GM18499 (cell line): ENCODE results near the gene CAPSL.
A peak's percentile ranks its signal among the peaks of the same experiment; 100 is the strongest.
"Not testable (repeated sequence)": the region's sequence is repeated elsewhere in the genome, so short reads cannot be mapped to it uniquely, and the experiment has no call there.

Source experiments
- ATAC-seq: cut with Tn5 transposase; IDR thresholded peaks from one replicate; pipeline ENCODE4 v1.9.1; 2021; ENCODE audit warnings: moderate number of reproducible peaks; ENCODE audit not compliant: insufficient read depth, unreplicated experiment

CAPSL gene

GRCh38 chr5:35908814-35909213 lies 29.6 kb downstream of the CAPSL start:
- ATAC-seq: no peak

GRCh38 chr5:35908228-35908627 lies 30.2 kb downstream of the CAPSL start:
- ATAC-seq: no peak

GRCh38 chr5:35904443-35905132 lies 33.8 kb downstream of the CAPSL start:
- peak; percentile 46 for ATAC-seq

- ATAC-seq: no peak
Measured at GRCh38 chr5:35903631-35904203, 34.7 kb downstream of the CAPSL start.

- peak; percentile 53 for ATAC-seq
Measured at GRCh38 chr5:35902046-35902672, 36.3 kb downstream of the CAPSL start.

GRCh38 chr5:35900972-35901695 lies 37.3 kb downstream of the CAPSL start:
- no peak for ATAC-seq

- peak; percentile 24 for ATAC-seq
Measured at GRCh38 chr5:35899800-35900199, 38.6 kb downstream of the CAPSL start.

GRCh38 chr5:35898952-35899660 lies 39.3 kb downstream of the CAPSL start:
- no peak for ATAC-seq

GRCh38 chr5:35894131-35894530 lies 44.3 kb downstream of the CAPSL start:
- no peak for ATAC-seq

- ATAC-seq: not testable (repeated sequence)
Measured at GRCh38 chr5:35892799-35893198, 45.6 kb downstream of the CAPSL start.

GRCh38 chr5:35890021-35891020 lies 48.1 kb downstream of the CAPSL start:
- no peak for ATAC-seq

- no peak for ATAC-seq
Measured at GRCh38 chr5:35887321-35888100, 50.9 kb downstream of the CAPSL start.

GRCh38 chr5:35886381-35886780 lies 52.0 kb downstream of the CAPSL start:
- no peak for ATAC-seq

- peak; percentile 24 for ATAC-seq
Measured at GRCh38 chr5:35884773-35885172, 53.6 kb downstream of the CAPSL start.

GRCh38 chr5:35884191-35884769 lies 54.1 kb downstream of the CAPSL start:
- peak; percentile 74 for ATAC-seq

GRCh38 chr5:35881758-35882157 lies 56.7 kb downstream of the CAPSL start:
- ATAC-seq: no peak

GRCh38 chr5:35880156-35880555 lies 58.3 kb downstream of the CAPSL start:
- ATAC-seq: no peak

- no peak for ATAC-seq
Measured at GRCh38 chr5:35879649-35880048, 58.8 kb downstream of the CAPSL start.
